Stimulated activated CD8-positive, alpha-beta memory T cell treated with anti-CD3 and anti-CD28 coated beads, Interleukin-2, amount 100 ng/mL, for 1 hour (primary cell): ENCODE data around the gene UBE2V1.
"Not testable (repeated sequence)": the region's sequence is repeated elsewhere in the genome, so short reads cannot be mapped to it uniquely, and the experiment has no call there.

ENCODE experiments used
- DNase-seq, 2 donors: peaks; one replicate each; pipeline ENCODE4 v3.0.0-alpha.2; 2020; ENCODE audit warnings: low read depth in 2 of 2

UBE2V1 gene

GRCh38 chr20:50115041-50115512, 2.1 kb upstream of the UBE2V1 start:
- no peak for DNase-seq

- no peak for DNase-seq
These were observed 672 bp upstream of the UBE2V1 start for GRCh38 chr20:50113420-50114224.

GRCh38 chr20:50111829-50112495, 988 bp downstream of the UBE2V1 start:
- no peak for DNase-seq

- no peak for DNase-seq
These were observed 1.7 kb downstream of the UBE2V1 start for GRCh38 chr20:50111120-50111828.

- no peak for DNase-seq
These were observed 2.6 kb downstream of the UBE2V1 start for GRCh38 chr20:50110141-50111047.

GRCh38 chr20:50108556-50109235, 4.3 kb downstream of the UBE2V1 start:
- DNase-seq = no peak

GRCh38 chr20:50107796-50108331, 5.1 kb downstream of the UBE2V1 start:
- no peak for DNase-seq

- no peak for DNase-seq
These were observed 5.8 kb downstream of the UBE2V1 start for GRCh38 chr20:50107086-50107660.

- DNase-seq = not testable (repeated sequence)
These were observed 6.3 kb downstream of the UBE2V1 start for GRCh38 chr20:50106669-50107068.

GRCh38 chr20:50103464-50104107, 9.4 kb downstream of the UBE2V1 start:
- DNase-seq = not testable (repeated sequence)

GRCh38 chr20:50102551-50102950, 10.4 kb downstream of the UBE2V1 start:
- not testable (repeated sequence) for DNase-seq

GRCh38 chr20:50101887-50102286, 11.1 kb downstream of the UBE2V1 start:
- DNase-seq = no peak

GRCh38 chr20:50101281-50101680, 11.7 kb downstream of the UBE2V1 start:
- no peak for DNase-seq

GRCh38 chr20:50100552-50100951, 12.4 kb downstream of the UBE2V1 start:
- DNase-seq = no peak

GRCh38 chr20:50099565-50099991, 13.4 kb downstream of the UBE2V1 start:
- DNase-seq = no peak

- no peak for DNase-seq
These were observed 13.8 kb downstream of the UBE2V1 start for GRCh38 chr20:50099113-50099512.

- no peak for DNase-seq
These were observed 14.7 kb downstream of the UBE2V1 start for GRCh38 chr20:50098259-50098658.

GRCh38 chr20:50097843-50098242, 15.1 kb downstream of the UBE2V1 start:
- DNase-seq = no peak

- no peak for DNase-seq
These were observed 16.7 kb downstream of the UBE2V1 start for GRCh38 chr20:50096237-50096636.
